ENCODE measurements around the gene CXCL12. TPM values are rescaled to one million over a fixed set of nuclear protein-coding genes. Genes with fewer than 3 reads are reported as not detected.

Gene CXCL12
- total RNA-seq, 2 donors from 2014 or later: 0.91 to 13.5 TPM

DNA sequence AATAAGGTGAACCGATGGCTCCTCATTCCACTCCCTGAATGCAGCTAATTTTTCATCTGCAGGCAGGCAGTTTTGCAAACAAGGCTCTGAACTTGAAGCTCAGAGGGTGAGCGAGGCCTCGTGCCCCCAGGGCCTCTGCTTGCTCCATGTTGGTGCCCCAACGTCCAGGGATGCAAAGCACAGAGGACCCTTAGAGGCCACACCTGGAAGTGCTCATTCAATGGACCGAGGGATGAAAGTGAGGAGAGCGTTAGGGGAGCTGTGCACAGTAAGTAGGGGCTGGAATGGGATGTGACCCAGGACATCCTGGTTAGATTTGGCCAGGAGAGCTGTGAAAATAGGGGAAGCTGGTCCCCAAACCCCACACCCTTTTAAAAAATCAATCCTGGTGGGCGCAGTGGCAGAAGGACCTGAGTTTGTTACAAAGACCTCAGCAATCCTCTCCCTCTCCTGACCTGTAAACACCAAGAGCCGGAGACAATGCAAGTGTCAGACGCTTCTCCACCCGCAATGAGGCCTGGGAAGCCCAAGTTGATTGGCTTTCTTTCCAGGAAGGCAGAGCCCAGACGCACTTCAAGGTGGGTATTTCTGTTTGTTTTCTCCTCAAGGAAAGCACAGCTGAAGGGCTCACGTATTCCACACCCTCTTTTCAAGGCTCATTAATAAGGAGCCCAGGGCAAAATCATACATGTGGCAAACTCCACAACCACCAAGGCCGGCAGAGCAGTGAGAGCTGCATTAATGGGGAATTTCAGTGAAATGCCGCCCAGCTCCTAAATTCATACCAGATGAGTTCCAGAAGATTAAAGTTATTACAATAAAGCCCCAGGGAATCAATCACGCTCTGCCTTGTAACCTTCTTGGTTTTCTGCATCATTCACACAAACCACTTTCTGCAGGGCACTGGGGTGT lies 14.1 kb upstream of the CXCL12 start:
- Mint-ChIP-seq H3K27me3 (ENCODE audit: insufficient read depth) (peaks cover 48% of the 10 kb centered on the region), H3K4me1 (peaks cover 40% of the 10 kb centered on the region), H3K9me3 (no peaks in the 10 kb centered on the region), H3K27ac (no peak overlapping the region), H3K4me3 (no peak overlapping the region), H3K36me3 (ENCODE audit: low read depth) (no peaks in the 10 kb centered on the region)
- H3K27me3 ChIP-seq (ENCODE audit: control insufficient read depth, insufficient read depth, low read length, poor library complexity, severe bottlenecking): peaks cover 36% of the 10 kb centered on the region
- peak; percentile 81 for DNase-seq
- TF ChIP-seq, protein P1, sequence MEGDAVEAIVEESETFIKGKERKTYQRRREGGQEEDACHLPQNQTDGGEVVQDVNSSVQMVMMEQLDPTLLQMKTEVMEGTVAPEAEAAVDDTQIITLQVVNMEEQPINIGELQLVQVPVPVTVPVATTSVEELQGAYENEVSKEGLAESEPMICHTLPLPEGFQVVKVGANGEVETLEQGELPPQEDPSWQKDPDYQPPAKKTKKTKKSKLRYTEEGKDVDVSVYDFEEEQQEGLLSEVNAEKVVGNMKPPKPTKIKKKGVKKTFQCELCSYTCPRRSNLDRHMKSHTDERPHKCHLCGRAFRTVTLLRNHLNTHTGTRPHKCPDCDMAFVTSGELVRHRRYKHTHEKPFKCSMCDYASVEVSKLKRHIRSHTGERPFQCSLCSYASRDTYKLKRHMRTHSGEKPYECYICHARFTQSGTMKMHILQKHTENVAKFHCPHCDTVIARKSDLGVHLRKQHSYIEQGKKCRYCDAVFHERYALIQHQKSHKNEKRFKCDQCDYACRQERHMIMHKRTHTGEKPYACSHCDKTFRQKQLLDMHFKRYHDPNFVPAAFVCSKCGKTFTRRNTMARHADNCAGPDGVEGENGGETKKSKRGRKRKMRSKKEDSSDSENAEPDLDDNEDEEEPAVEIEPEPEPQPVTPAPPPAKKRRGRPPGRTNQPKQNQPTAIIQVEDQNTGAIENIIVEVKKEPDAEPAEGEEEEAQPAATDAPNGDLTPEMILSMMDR (conservative IDR thresholded peaks at IDR 0.05): peak; percentile 55
- no peak overlapping the region for H3K27ac ChIP-seq (ENCODE audit: low read depth, low read length)
- H3K9me3 ChIP-seq (ENCODE audit: control insufficient read depth, low read length): no peaks in the 10 kb centered on the region
- no peak overlapping the region for H3K9ac ChIP-seq (ENCODE audit: extremely low read depth, low read length, poor library complexity, severe bottlenecking)
- peak overlapping the region; percentile 29 for H3K4me3 ChIP-seq (ENCODE audit: low read length)
- H3K4me1 ChIP-seq (ENCODE audit: control insufficient read depth, insufficient read depth, low read length): peaks cover 13% of the 10 kb centered on the region
- WGBS, 2 experiments (ENCODE audit: insufficient coverage in 1 of 2, insufficient read length in 1 of 2): 55 to 63% methylated on average over 8 to 15 of the region's 15 CpGs
- H3K36me3 ChIP-seq (ENCODE audit: control insufficient read depth, insufficient read depth, low read length): no peaks in the 10 kb centered on the region

DNA sequence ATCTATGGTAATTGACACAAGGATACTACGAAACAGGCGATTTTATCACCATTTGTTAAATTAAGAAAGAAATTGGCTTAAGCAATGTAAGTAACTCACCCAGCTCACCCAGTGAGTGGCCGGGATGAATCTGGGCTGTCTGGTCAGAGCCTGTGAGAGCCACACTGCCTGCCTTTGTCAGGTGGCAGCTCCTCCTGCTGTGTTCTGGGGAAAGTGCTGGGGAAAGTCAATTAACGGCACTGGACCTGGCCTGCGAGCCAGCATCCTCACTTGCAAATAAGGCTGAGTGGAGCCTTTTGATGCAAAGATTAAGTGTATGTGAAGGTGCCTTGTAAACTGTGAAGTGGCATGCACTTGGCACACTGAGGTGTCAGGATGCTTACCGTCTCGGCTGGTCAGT lies 13.4 kb upstream of the CXCL12 start:
- Mint-ChIP-seq H3K27me3 (ENCODE audit: insufficient read depth) (peaks cover 56% of the 10 kb centered on the region), H3K36me3 (ENCODE audit: low read depth) (no peaks in the 10 kb centered on the region), H3K4me3 (no peak overlapping the region), H3K4me1 (peaks cover 40% of the 10 kb centered on the region), H3K27ac (no peak overlapping the region), H3K9me3 (no peaks in the 10 kb centered on the region)
- Histone ChIP-seq H3K4me1 (ENCODE audit: control insufficient read depth, insufficient read depth, low read length) (peaks cover 13% of the 10 kb centered on the region), H3K36me3 (ENCODE audit: control insufficient read depth, insufficient read depth, low read length) (no peaks in the 10 kb centered on the region), H3K27ac (ENCODE audit: low read depth, low read length) (no peak overlapping the region), H3K27me3 (ENCODE audit: control insufficient read depth, insufficient read depth, low read length, poor library complexity, severe bottlenecking) (peaks cover 38% of the 10 kb centered on the region), H3K9ac (ENCODE audit: extremely low read depth, low read length, poor library complexity, severe bottlenecking) (no peak overlapping the region), H3K4me3 (ENCODE audit: low read length) (no peak overlapping the region), H3K9me3 (ENCODE audit: control insufficient read depth, low read length) (no peaks in the 10 kb centered on the region)
- TF ChIP-seq, protein P1 (conservative IDR thresholded peaks at IDR 0.05): no peak
- peak; percentile 86 for DNase-seq
- WGBS, 2 experiments (ENCODE audit: insufficient coverage in 1 of 2, insufficient read length in 1 of 2): 34 to 37% methylated on average over 5 to 7 of the region's 7 CpGs

DNA sequence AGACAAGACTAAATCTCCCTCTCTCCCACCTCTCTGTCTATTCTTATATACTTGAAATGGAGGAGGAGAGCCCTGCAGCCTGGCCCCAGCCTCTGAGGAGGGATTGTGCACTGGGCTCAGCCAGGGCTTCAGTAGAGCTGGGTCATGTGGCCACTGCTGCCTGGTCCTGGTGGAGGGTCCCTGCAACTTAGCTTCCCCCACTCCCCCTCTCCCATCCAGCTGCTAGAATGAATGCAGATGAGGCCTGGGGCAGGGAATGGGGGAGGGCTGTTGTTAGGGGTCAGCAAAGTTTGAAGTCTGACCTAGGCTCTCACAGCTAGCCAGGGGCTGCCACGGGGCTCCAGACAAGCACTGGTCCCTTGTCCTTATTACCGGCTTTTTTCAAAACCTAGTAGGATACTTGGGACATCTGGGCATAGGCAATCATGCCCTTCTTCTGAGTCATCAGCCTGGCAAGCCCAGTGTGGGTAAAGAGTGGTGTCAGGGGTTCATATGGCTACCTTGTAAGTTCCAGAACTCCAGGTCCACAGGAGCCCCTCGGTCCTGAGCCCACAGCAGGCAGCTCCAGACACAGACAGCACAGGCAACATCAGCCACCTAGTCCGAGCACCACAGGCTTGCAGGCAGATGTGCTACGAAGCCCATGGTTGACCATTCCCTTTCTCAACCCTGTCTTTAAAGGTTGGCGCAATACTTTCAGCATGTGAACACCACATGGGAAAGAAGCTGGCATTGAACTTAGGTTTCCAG lies 12.8 kb upstream of the CXCL12 start:
- Mint-ChIP-seq H3K4me3 (no peak overlapping the region), H3K27me3 (ENCODE audit: insufficient read depth) (peaks cover 59% of the 10 kb centered on the region), H3K9me3 (no peaks in the 10 kb centered on the region), H3K27ac (no peak overlapping the region), H3K4me1 (peaks cover 38% of the 10 kb centered on the region), H3K36me3 (ENCODE audit: low read depth) (no peaks in the 10 kb centered on the region)
- H3K36me3 ChIP-seq (ENCODE audit: control insufficient read depth, insufficient read depth, low read length): no peaks in the 10 kb centered on the region
- H3K4me3 ChIP-seq (ENCODE audit: low read length): no peak overlapping the region
- 89 to 98% methylated on average over 6 of the region's 6 CpGs for WGBS, 2 experiments (ENCODE audit: insufficient coverage in 1 of 2, insufficient read length in 1 of 2)
- DNase-seq: peak; percentile 52
- no peak overlapping the region for H3K27ac ChIP-seq (ENCODE audit: low read depth, low read length)
- H3K9me3 ChIP-seq (ENCODE audit: control insufficient read depth, low read length): no peaks in the 10 kb centered on the region
- peaks cover 13% of the 10 kb centered on the region for H3K4me1 ChIP-seq (ENCODE audit: control insufficient read depth, insufficient read depth, low read length)
- TF ChIP-seq, protein P1 (conservative IDR thresholded peaks at IDR 0.05): no peak
- H3K27me3 ChIP-seq (ENCODE audit: control insufficient read depth, insufficient read depth, low read length, poor library complexity, severe bottlenecking): peaks cover 40% of the 10 kb centered on the region
- no peak overlapping the region for H3K9ac ChIP-seq (ENCODE audit: extremely low read depth, low read length, poor library complexity, severe bottlenecking)

Data from endodermal cell (in vitro differentiated cells).